CD14-positive monocyte (primary cell): Measurements from ENCODE around the gene MED27. TPM values are rescaled to one million over a fixed set of nuclear protein-coding genes. Genes with fewer than 3 reads are reported as not detected.

Experiments
- DNase-seq, 3 donors: peaks; one replicate each; pipeline ENCODE4 v3.0.0-alpha.2; 2011 to 2022
- H2AFZ ChIP-seq: 2 replicates; pipeline ENCODE4 v1.6.0; 2012; ENCODE audit warnings: mild to moderate bottlenecking, low read depth, low read length, inconsistent platforms; ENCODE audit not compliant: insufficient read depth, poor library complexity, severe bottlenecking
- H3K27ac ChIP-seq, 2 donors: 1 replicate in 1 of 2; 2 replicates in 1 of 2; pipeline ENCODE4 v1.5.1; 2012 to 2013; ENCODE audit warnings: low read length in 2 of 2, control low read depth in 1 of 2, inconsistent platforms in 1 of 2, low read depth in 1 of 2, mild to moderate bottlenecking in 1 of 2
- H3K27me3 ChIP-seq, 2 donors: one replicate each; pipeline versions ENCODE4 v1.6.0 to v1.6.1; 2011 to 2013; ENCODE audit warnings: low read length in 2 of 2; ENCODE audit not compliant: control insufficient read depth in 2 of 2, insufficient read depth in 2 of 2
- H3K36me3 ChIP-seq, 2 donors: replicated peaks in 1 of 2; 1 replicate in 1 of 2; 2 replicates in 1 of 2; pipeline versions ENCODE4 v1.5.1 to v1.6.1; 2012 to 2013; ENCODE audit warnings: low read length in 2 of 2, control low read depth in 1 of 2, inconsistent platforms in 1 of 2, mild to moderate bottlenecking in 1 of 2; ENCODE audit not compliant: insufficient read depth in 2 of 2, control insufficient read depth in 1 of 2
- H3K4me1 ChIP-seq, 2 donors: 1 replicate in 1 of 2; 2 replicates in 1 of 2; pipeline versions ENCODE4 v1.5.1 to v1.6.1; 2012 to 2013; ENCODE audit warnings: low read length in 2 of 2, control low read depth in 1 of 2, inconsistent platforms in 1 of 2, mild to moderate bottlenecking in 1 of 2, moderate library complexity in 1 of 2; ENCODE audit not compliant: insufficient read depth in 2 of 2, control insufficient read depth in 1 of 2
- H3K4me2 ChIP-seq: replicated peaks from 2 replicates; pipeline ENCODE3; 2012; ENCODE audit warnings: low read length, moderate library complexity, mild to moderate bottlenecking; ENCODE audit not compliant: poor library complexity, severe bottlenecking; ENCODE audit errors: extremely low read depth
- H3K4me3 ChIP-seq, 3 experiments: fragments of 200-600 bp in 1 of 3; sonication (generic) in 1 of 3; replicated peaks in 1 of 3; 1 replicate in 2 of 3; 2 replicates in 1 of 3; pipeline ENCODE4 v1.5.1; 2011 to 2013; ENCODE audit warnings: low read length in 3 of 3, mild to moderate bottlenecking in 3 of 3, control low read depth in 2 of 3, low read depth in 2 of 3, inconsistent platforms in 1 of 3, moderate library complexity in 1 of 3
- H3K79me2 ChIP-seq: 2 replicates; pipeline ENCODE4 v1.6.0; 2012; ENCODE audit warnings: mild to moderate bottlenecking, control low read depth, inconsistent platforms, low read length, moderate library complexity; ENCODE audit not compliant: insufficient read depth
- H3K9ac ChIP-seq: 2 replicates; pipeline ENCODE4 v1.6.0; 2017; ENCODE audit warnings: low read length, mild to moderate bottlenecking; ENCODE audit not compliant: insufficient read depth, poor library complexity, severe bottlenecking
- H3K9me3 ChIP-seq, 2 donors: replicated peaks in 1 of 2; 1 replicate in 1 of 2; 2 replicates in 1 of 2; pipeline versions ENCODE4 v1.5.1 to v1.6.1; 2012 to 2013; ENCODE audit warnings: low read length in 2 of 2, control low read depth in 1 of 2; ENCODE audit not compliant: control insufficient read depth in 1 of 2, insufficient read depth in 1 of 2
- H4K20me1 ChIP-seq: 2 replicates; pipeline ENCODE4 v1.6.0; 2012; ENCODE audit warnings: mild to moderate bottlenecking, low read length, control low read depth, moderate library complexity; ENCODE audit not compliant: insufficient read depth
- H3K27ac Mint-ChIP-seq, 7 donors: one replicate each; pipeline ENCODE4 v1.8.0; 2020; ENCODE audit warnings: mild to moderate bottlenecking in 7 of 7, mixed read lengths in 7 of 7, moderate library complexity in 6 of 7, inconsistent platforms in 2 of 7
- H3K27me3 Mint-ChIP-seq, 3 donors: one replicate each; pipeline ENCODE4 v1.8.0; 2021 to 2022; ENCODE audit warnings: low read depth in 3 of 3, mild to moderate bottlenecking in 3 of 3, mixed read lengths in 3 of 3, moderate library complexity in 3 of 3, inconsistent platforms in 1 of 3
- H3K36me3 Mint-ChIP-seq, 2 donors: one replicate each; pipeline ENCODE4 v1.8.0; 2020; ENCODE audit warnings: mixed read lengths in 2 of 2, inconsistent platforms in 1 of 2, mild to moderate bottlenecking in 1 of 2
- H3K4me1 Mint-ChIP-seq: one replicate; pipeline ENCODE4 v1.8.0; 2020; ENCODE audit warnings: mild to moderate bottlenecking, mixed read lengths
- H3K4me3 Mint-ChIP-seq, 2 donors: one replicate each; pipeline ENCODE4 v1.8.0; 2020; ENCODE audit warnings: mild to moderate bottlenecking in 2 of 2, mixed read lengths in 2 of 2, moderate library complexity in 1 of 2
- H3K9me3 Mint-ChIP-seq, 7 donors: one replicate each; pipeline ENCODE4 v1.8.0; 2020 to 2022; ENCODE audit warnings: mixed read lengths in 7 of 7, mild to moderate bottlenecking in 6 of 7, moderate library complexity in 6 of 7, inconsistent platforms in 2 of 7
- WGBS: methylation state at CpG from one replicate; pipeline ENCODE4 v1.1.5; 2013; ENCODE audit warnings: missing lambda C conversion rate; ENCODE audit not compliant: insufficient coverage; 5-methylcytosine and 5-hydroxymethylcytosine counted together
- intact Hi-C, 2 donors: fragments of 100-400 bp; cut with micrococcal nuclease; formaldehyde crosslinking; loops; one replicate each; pipeline versions ENCODE4 v1.15.0 to v1.15.1; 2023
- polyA plus RNA-seq, 3 donors: library from polyadenylated mRNA; depleted of rRNA in 1 of 3; unstranded in 2 of 3; stranded (reverse) in 1 of 3; fragments of 300-500 nt in 2 of 3; fragments of >200 nt in 1 of 3; fragmentation: Illumina TruSeq in 2 of 3; gene quantifications; 1 replicate in 2 of 3; 2 replicates in 1 of 3; pipeline ENCODE4 v1.2.3, GENCODE V29; 2012 to 2021
- TF ChIP-seq, protein P1 (sequence below): fragments of 200-600 bp; IDR thresholded peaks from one replicate; pipeline ENCODE4 v1.8.0; 2022; ENCODE audit warnings: antibody characterized with exemption, mild to moderate bottlenecking

The MED27 gene
- polyA plus RNA-seq, 3 donors = 14.0 to 26.9 (median 25.8) TPM

DNA sequence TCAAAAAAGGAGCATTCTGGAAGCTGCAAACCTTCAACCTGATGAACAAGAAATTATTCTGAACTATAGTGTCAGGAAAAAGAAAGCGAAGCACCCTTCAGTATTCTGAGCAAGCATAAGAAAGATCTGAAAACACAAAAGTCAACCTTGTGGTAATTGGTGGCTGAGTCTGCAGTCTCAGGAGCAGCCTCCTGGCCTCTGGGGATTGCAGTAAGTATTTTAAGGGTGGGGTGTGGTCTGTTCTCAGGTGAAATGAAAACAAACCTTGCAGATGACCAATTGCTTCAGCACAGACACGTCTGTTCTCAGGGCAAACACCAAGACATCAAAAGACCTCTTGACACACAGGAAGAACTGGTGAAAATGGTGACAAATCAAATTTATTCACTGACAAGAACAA lies 192.0 kb downstream of the MED27 start:
- Histone ChIP-seq H3K79me2 (no peaks in the 10 kb centered on the region), H3K27me3 (no peaks in the 10 kb centered on the region), H3K36me3 (peaks cover 0 to 44% of the 10 kb centered on the region in 2 donors), H2AFZ (no peak overlapping the region), H3K9me3 (no peaks in the 10 kb centered on the region), H3K4me2 (no peak overlapping the region), H3K27ac (no peak overlapping the region), H3K4me1 (no peaks in the 10 kb centered on the region), H3K9ac (no peak overlapping the region), H3K4me3 (no peak overlapping the region), H4K20me1 (no peaks in the 10 kb centered on the region)
- no peak overlapping the region for H3K27ac Mint-ChIP-seq
- peaks cover 0 to 2% (median 0%) of the 10 kb centered on the region in 7 donors for H3K9me3 Mint-ChIP-seq
- DNase-seq = no peak
- H3K36me3 Mint-ChIP-seq = peaks cover 30 to 37% of the 10 kb centered on the region in 2 donors
- no peak overlapping the region for H3K4me3 Mint-ChIP-seq
- H3K4me1 Mint-ChIP-seq = no peaks in the 10 kb centered on the region
- H3K27me3 Mint-ChIP-seq = peaks cover 0 to 3% (median 0%) of the 10 kb centered on the region in 3 donors
- no CpG with 5 or more reads among the region's 2 CpGs for WGBS
- TF ChIP-seq, protein P1, sequence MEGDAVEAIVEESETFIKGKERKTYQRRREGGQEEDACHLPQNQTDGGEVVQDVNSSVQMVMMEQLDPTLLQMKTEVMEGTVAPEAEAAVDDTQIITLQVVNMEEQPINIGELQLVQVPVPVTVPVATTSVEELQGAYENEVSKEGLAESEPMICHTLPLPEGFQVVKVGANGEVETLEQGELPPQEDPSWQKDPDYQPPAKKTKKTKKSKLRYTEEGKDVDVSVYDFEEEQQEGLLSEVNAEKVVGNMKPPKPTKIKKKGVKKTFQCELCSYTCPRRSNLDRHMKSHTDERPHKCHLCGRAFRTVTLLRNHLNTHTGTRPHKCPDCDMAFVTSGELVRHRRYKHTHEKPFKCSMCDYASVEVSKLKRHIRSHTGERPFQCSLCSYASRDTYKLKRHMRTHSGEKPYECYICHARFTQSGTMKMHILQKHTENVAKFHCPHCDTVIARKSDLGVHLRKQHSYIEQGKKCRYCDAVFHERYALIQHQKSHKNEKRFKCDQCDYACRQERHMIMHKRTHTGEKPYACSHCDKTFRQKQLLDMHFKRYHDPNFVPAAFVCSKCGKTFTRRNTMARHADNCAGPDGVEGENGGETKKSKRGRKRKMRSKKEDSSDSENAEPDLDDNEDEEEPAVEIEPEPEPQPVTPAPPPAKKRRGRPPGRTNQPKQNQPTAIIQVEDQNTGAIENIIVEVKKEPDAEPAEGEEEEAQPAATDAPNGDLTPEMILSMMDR = no peak
- intact Hi-C loops = no loop called here

DNA sequence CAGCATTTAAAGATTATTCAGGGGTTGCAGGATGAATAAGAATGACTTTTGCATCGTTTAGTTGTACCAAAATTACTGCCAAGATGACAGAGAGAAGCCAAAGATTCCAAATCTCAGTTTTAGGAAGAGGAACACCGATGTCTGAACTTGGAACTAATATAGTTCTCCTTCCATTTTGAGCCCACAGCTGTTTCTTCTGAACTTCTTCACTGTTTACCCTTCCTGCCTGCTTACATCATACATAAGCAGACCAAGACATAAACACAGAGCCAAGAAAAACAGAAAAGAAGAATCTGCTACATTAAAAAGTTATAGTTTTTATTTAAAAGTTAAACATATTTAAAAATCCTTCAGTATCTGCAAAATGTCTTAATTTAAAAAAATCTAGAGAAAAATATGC lies 192.8 kb downstream of the MED27 start:
- no peaks in the 10 kb centered on the region for H4K20me1 ChIP-seq
- H3K4me3 ChIP-seq = no peak overlapping the region
- Mint-ChIP-seq H3K4me1 (peaks cover 3% of the 10 kb centered on the region), H3K4me3 (no peak overlapping the region), H3K36me3 (peaks cover 31% of the 10 kb centered on the region in 2 donors), H3K9me3 (peaks cover 0 to 2% (median 0%) of the 10 kb centered on the region in 7 donors), H3K27ac (no peak overlapping the region), H3K27me3 (peaks cover 0 to 3% (median 0%) of the 10 kb centered on the region in 3 donors)
- no peaks in the 10 kb centered on the region for H3K27me3 ChIP-seq
- no CpG with 5 or more reads among the region's 2 CpGs for WGBS
- H3K79me2 ChIP-seq = no peaks in the 10 kb centered on the region
- H3K9ac ChIP-seq = no peak overlapping the region
- no peak overlapping the region for H2AFZ ChIP-seq
- no peak overlapping the region for H3K4me2 ChIP-seq
- intact Hi-C loops = no loop called here
- no peak for DNase-seq
- peaks cover 0 to 36% of the 10 kb centered on the region in 2 donors for H3K36me3 ChIP-seq
- TF ChIP-seq, protein P1 = no peak
- no peaks in the 10 kb centered on the region for H3K4me1 ChIP-seq
- H3K27ac ChIP-seq = no peak overlapping the region
- H3K9me3 ChIP-seq = no peaks in the 10 kb centered on the region
